Ishikawa (cell line): ENCODE measurements around the gene CD84.

ENCODE experiments used
- CEBPB ChIP-seq: IDR thresholded peaks from 2 replicates; pipeline ENCODE4 v1.6.1; 2012
- CREB1 ChIP-seq: IDR thresholded peaks from 2 replicates; pipeline ENCODE4 v1.6.1; 2012; ENCODE audit warnings: low read depth
- EGR1 ChIP-seq: IDR thresholded peaks from 2 replicates; pipeline ENCODE4 v1.6.1; 2012
- EP300 ChIP-seq: IDR thresholded peaks from 2 replicates; pipeline ENCODE4 v1.6.1; 2012; ENCODE audit warnings: borderline replicate concordance
- FOXM1 ChIP-seq: IDR thresholded peaks from 2 replicates; pipeline ENCODE4 v1.6.1; 2012; ENCODE audit warnings: low read depth, borderline replicate concordance
- NFIC ChIP-seq: IDR thresholded peaks from 2 replicates; pipeline ENCODE4 v1.6.1; 2012
- RAD21 ChIP-seq: IDR thresholded peaks from 2 replicates; pipeline ENCODE4 v1.6.1; 2012; ENCODE audit warnings: low read depth
- REST ChIP-seq: IDR thresholded peaks from 2 replicates; pipeline ENCODE4 v1.6.1; 2012; ENCODE audit warnings: low read depth, mild to moderate bottlenecking
- TAF1 ChIP-seq: IDR thresholded peaks from 2 replicates; pipeline ENCODE4 v1.6.1; 2012; ENCODE audit warnings: low read depth, mild to moderate bottlenecking
- TCF12 ChIP-seq: IDR thresholded peaks from 2 replicates; pipeline ENCODE4 v1.6.1; 2012; ENCODE audit warnings: low read depth
- TEAD4 ChIP-seq: IDR thresholded peaks from 2 replicates; pipeline ENCODE4 v1.6.1; 2012
- YY1 ChIP-seq: IDR thresholded peaks from 2 replicates; pipeline ENCODE4 v1.6.1; 2012; ENCODE audit warnings: low read depth
- ZBTB7A ChIP-seq: IDR thresholded peaks from 2 replicates; pipeline ENCODE4 v1.6.1; 2012; ENCODE audit warnings: low read depth
- TF ChIP-seq, protein P1 (sequence below): IDR thresholded peaks from 2 replicates; pipeline ENCODE4 v1.6.1; 2012
- TF ChIP-seq, protein P2 (sequence below): IDR thresholded peaks from 2 replicates; pipeline ENCODE4 v1.6.1; 2012

The CD84 gene

GRCh38 chr1:160499631-160500030, 79.7 kb downstream of the CD84 start:
- TF ChIP-seq CEBPB: no peak
- no peak for TF ChIP-seq NFIC
- TF ChIP-seq EP300: no peak
- TF ChIP-seq TCF12: no peak
- TF ChIP-seq EGR1: no peak
- no peak for TF ChIP-seq REST
- TF ChIP-seq FOXM1: no peak

DNA sequence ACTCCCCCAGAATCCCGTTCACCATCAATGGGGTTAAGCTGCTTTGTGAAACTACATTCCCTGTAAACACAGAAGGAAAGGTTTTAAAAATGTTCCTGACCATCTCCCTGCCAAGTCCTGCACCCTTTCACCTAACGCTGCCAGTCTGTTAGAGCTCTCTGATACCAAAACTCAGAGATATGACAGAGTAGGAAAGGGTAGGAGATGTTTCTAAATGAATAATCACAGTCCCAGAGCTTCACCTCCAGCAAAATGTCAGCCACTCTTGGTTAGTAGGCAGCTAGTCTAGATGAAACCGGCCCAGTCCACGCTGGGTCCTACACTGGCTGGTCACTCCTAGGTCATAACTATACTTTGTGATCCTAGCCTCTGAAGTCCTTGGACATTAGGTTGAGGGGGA, 83.0 kb downstream of the CD84 start:
- TF ChIP-seq TAF1: no peak
- no peak for TF ChIP-seq EGR1
- no peak for TF ChIP-seq CEBPB
- no peak for TF ChIP-seq NFIC
- TF ChIP-seq RAD21: no peak
- TF ChIP-seq EP300: no peak
- no peak for TF ChIP-seq CREB1
- TF ChIP-seq, protein P1, sequence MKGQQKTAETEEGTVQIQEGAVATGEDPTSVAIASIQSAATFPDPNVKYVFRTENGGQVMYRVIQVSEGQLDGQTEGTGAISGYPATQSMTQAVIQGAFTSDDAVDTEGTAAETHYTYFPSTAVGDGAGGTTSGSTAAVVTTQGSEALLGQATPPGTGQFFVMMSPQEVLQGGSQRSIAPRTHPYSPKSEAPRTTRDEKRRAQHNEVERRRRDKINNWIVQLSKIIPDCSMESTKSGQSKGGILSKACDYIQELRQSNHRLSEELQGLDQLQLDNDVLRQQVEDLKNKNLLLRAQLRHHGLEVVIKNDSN: no peak
- TF ChIP-seq, protein P2, sequence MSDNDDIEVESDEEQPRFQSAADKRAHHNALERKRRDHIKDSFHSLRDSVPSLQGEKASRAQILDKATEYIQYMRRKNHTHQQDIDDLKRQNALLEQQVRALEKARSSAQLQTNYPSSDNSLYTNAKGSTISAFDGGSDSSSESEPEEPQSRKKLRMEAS: no peak
- no peak for TF ChIP-seq REST
- no peak for TF ChIP-seq FOXM1
- no peak for TF ChIP-seq TCF12

- TF ChIP-seq FOXM1 (no peak), REST (no peak), EGR1 (no peak), TEAD4 (no peak), EP300 (no peak), CREB1 (no peak), TCF12 (no peak), YY1 (no peak), NFIC (no peak), RAD21 (no peak), ZBTB7A (no peak), CEBPB (no peak)
- TF ChIP-seq, protein P1: no peak
- TF ChIP-seq, protein P2: no peak
Measured at GRCh38 chr1:160494620-160495019, 84.7 kb downstream of the CD84 start.

DNA sequence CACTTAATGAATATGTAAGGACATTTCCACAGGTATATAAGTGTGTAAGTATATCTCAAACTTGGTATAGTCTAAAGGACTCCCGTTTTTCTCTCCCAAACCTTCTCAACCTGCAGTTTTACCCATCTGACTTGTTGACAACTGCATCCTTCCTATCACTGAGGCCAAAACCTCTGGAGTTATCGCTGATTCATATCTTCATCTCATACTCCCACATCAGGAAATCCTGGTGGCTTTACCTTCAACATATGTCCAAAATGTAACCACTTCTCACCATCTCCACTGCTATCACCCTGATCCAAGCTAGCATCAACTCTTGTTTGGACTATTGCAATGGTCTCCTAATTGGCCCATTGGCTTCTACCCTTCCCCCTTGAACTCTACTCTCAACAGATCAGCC, 86.7 kb downstream of the CD84 start:
- TF ChIP-seq, protein P2: no peak
- no peak for TF ChIP-seq TEAD4
- no peak for TF ChIP-seq CREB1

- no peak for TF ChIP-seq EGR1
- TF ChIP-seq, protein P2: no peak
- no peak for TF ChIP-seq TAF1
- no peak for TF ChIP-seq EP300
- no peak for TF ChIP-seq YY1
- TF ChIP-seq FOXM1: no peak
- TF ChIP-seq CREB1: no peak
- TF ChIP-seq TCF12: no peak
- no peak for TF ChIP-seq NFIC
- TF ChIP-seq REST: no peak
- TF ChIP-seq, protein P1: no peak
- no peak for TF ChIP-seq ZBTB7A
- TF ChIP-seq TEAD4: no peak
Measured at GRCh38 chr1:160491981-160492380, 87.3 kb downstream of the CD84 start.
